HCT116 (cell line): Measurements from ENCODE around the gene GNAT1. TPM values are rescaled to one million over a fixed set of nuclear protein-coding genes. Genes with fewer than 3 reads are reported as not detected.

Experiments used
- ATAC-seq: fragments of 200-7000 bp; cut with Tn5 transposase; 2 replicates; pipeline ENCODE4 v1.9.1; 2020; ENCODE audit warnings: mild to moderate bottlenecking, moderate library complexity
- BruUV-seq: library from RNA; stranded (reverse); fragments of 400-500 nt; replicated peaks from 2 replicates; lab custom pipeline; 2021; lab: Mats Ljungman, UMichigan
- CTCF ChIA-PET: fragments of 300-600 bp; sonication (Branson Sonifier 250); formaldehyde crosslinking; loops from one replicate; lab custom pipeline; 2021; ENCODE audit warnings: antibody characterized with exemption; lab: Charles Lee
- POLR2A ChIA-PET: fragments of 300-600, 350-600 bp; sonication (Branson Sonifier 250); formaldehyde crosslinking; loops from one replicate; lab custom pipeline; 2021; ENCODE audit warnings: antibody characterized with exemption; lab: Charles Lee
- RAD21 ChIA-PET, 2 experiments: fragments of 300-600 bp; sonication (Branson Sonifier 250); formaldehyde crosslinking; loops; one replicate each; lab custom pipeline; 2023; ENCODE audit warnings: low total read pairs in 2 of 2; ENCODE audit not compliant: uncharacterized antibody in 2 of 2, unreplicated experiment in 2 of 2, low non-redundant PET in 1 of 2; lab: Charles Lee
- DNase-seq: peaks from one replicate; pipeline ENCODE4 v3.0.0-alpha.2; 2010; ENCODE audit warnings: low read depth, low spot score
- H2AFZ ChIP-seq: fragments of 200-600 bp; shearing (Covaris generic), sonication (generic); 2 replicates; pipeline ENCODE4 v1.6.1; 2017; ENCODE audit warnings: low read depth, mixed run types, mixed read lengths, antibody characterized with exemption, low read length; ENCODE audit not compliant: poor library complexity, severe bottlenecking
- H3K27ac ChIP-seq: 2 replicates; pipeline ENCODE4 v1.5.1; 2012; ENCODE audit warnings: low read depth, low read length
- H3K27me3 ChIP-seq: fragments of 200-600 bp; sonication (generic); 2 replicates; pipeline ENCODE4 v1.6.1; 2016; ENCODE audit warnings: mixed run types, low read length, mixed read lengths; ENCODE audit not compliant: insufficient read depth
- H3K36me3 ChIP-seq, 2 experiments: fragments of 200-500 bp in 1 of 2; fragments of 200-600 bp in 1 of 2; sonication (Bioruptor generic) in 1 of 2; sonication (generic) in 1 of 2; 2 replicates each; pipeline versions ENCODE4 v1.5.1 to v1.6.1; 2014 to 2016; ENCODE audit warnings: low read length in 2 of 2, inconsistent platforms in 1 of 2, mixed read lengths in 1 of 2, mixed run types in 1 of 2; ENCODE audit not compliant: insufficient read depth in 2 of 2, control insufficient read depth in 1 of 2
- H3K4me1 ChIP-seq, 2 experiments: fragments of 200-600 bp in 1 of 2; sonication (generic) in 1 of 2; 2 replicates each; pipeline versions ENCODE4 v1.5.1 to v1.6.1; 2012 to 2017; ENCODE audit warnings: low read length in 2 of 2, inconsistent platforms in 1 of 2, mild to moderate bottlenecking in 1 of 2, mixed read lengths in 1 of 2, mixed run types in 1 of 2, moderate library complexity in 1 of 2; ENCODE audit not compliant: insufficient read depth in 2 of 2, control insufficient read depth in 1 of 2
- H3K4me2 ChIP-seq: fragments of 200-600 bp; sonication (generic); 2 replicates; pipeline ENCODE4 v1.6.1; 2017; ENCODE audit warnings: mixed run types, low read length, mixed read lengths
- H3K4me3 ChIP-seq, 2 experiments: fragments of 200-600 bp in 1 of 2; sonication (generic) in 1 of 2; replicated peaks in 1 of 2; 2 replicates each; pipeline ENCODE4 v1.5.1; 2011 to 2016; ENCODE audit warnings: low read length in 2 of 2, control low read depth in 1 of 2, low read depth in 1 of 2, mild to moderate bottlenecking in 1 of 2, mixed read lengths in 1 of 2, mixed run types in 1 of 2
- H3K79me2 ChIP-seq: fragments of 200-600 bp; sonication (generic); 2 replicates; pipeline ENCODE4 v1.6.1; 2017; ENCODE audit warnings: mild to moderate bottlenecking, mixed run types, low read length, moderate library complexity, mixed read lengths; ENCODE audit not compliant: insufficient read depth
- H3K9ac ChIP-seq: fragments of 200-600 bp; sonication (generic); 2 replicates; pipeline ENCODE4 v1.6.1; 2016; ENCODE audit warnings: low read length, mixed read lengths
- H3K9me2 ChIP-seq: fragments of 200-600 bp; sonication (generic), shearing (Covaris generic); 2 replicates; pipeline ENCODE4 v1.6.1; 2017; ENCODE audit warnings: mixed run types, mild to moderate bottlenecking, moderate library complexity; ENCODE audit not compliant: insufficient read depth
- H3K9me3 ChIP-seq, 2 experiments: fragments of 200-500 bp in 1 of 2; fragments of 200-600 bp in 1 of 2; sonication (Bioruptor generic) in 1 of 2; sonication (generic) in 1 of 2; 2 replicates each; pipeline ENCODE4 v1.6.1; 2014 to 2017; ENCODE audit warnings: low read length in 2 of 2, mixed read lengths in 2 of 2, inconsistent platforms in 1 of 2, low read depth in 1 of 2, mild to moderate bottlenecking in 1 of 2, mixed run types in 1 of 2, moderate library complexity in 1 of 2; ENCODE audit not compliant: control insufficient read depth in 1 of 2, insufficient read depth in 1 of 2
- H4K20me1 ChIP-seq: fragments of 200-600 bp; sonication (generic), shearing (Covaris generic); 2 replicates; pipeline ENCODE4 v1.6.1; 2017; ENCODE audit warnings: mixed run types, mild to moderate bottlenecking, moderate library complexity; ENCODE audit not compliant: insufficient read depth
- CBX3 ChIP-seq: IDR thresholded peaks from 2 replicates; pipeline ENCODE4 v1.6.1; 2012; ENCODE audit warnings: low read depth
- CEBPB ChIP-seq: IDR thresholded peaks from 2 replicates; pipeline ENCODE4 v1.6.1; 2012; ENCODE audit warnings: low read depth
- CTCF ChIP-seq, 3 experiments: fragments of 200-600 bp in 1 of 3; sonication (generic) in 1 of 3; IDR thresholded peaks in 2 of 3; conservative IDR thresholded peaks in 1 of 3; 2 replicates each; pipeline ENCODE4 v1.5.1; 2012 to 2017; ENCODE audit warnings: low read depth in 2 of 3, low read length in 2 of 3, antibody characterized with exemption in 1 of 3, borderline replicate concordance in 1 of 3, control low read depth in 1 of 3, mild to moderate bottlenecking in 1 of 3, mixed read lengths in 1 of 3, mixed run types in 1 of 3, moderate library complexity in 1 of 3; ENCODE audit not compliant: insufficient read depth in 1 of 3
- ELF1 ChIP-seq: IDR thresholded peaks from 2 replicates; pipeline ENCODE4 v1.6.1; 2012; ENCODE audit warnings: low read depth, borderline replicate concordance
- JUND ChIP-seq: IDR thresholded peaks from 2 replicates; pipeline ENCODE4 v1.6.1; 2012
- POLR2AphosphoS5 ChIP-seq: IDR thresholded peaks from 2 replicates; pipeline ENCODE4 v1.6.1; 2011; ENCODE audit warnings: mild to moderate bottlenecking, low read depth, low read length, moderate library complexity
- RAD21 ChIP-seq: IDR thresholded peaks from 2 replicates; pipeline ENCODE4 v1.6.1; 2012; ENCODE audit warnings: low read depth, mild to moderate bottlenecking
- SP1 ChIP-seq: IDR thresholded peaks from 2 replicates; pipeline ENCODE4 v1.6.1; 2012; ENCODE audit warnings: low read depth
- TCF7L2 ChIP-seq: IDR thresholded peaks from 2 replicates; pipeline ENCODE4 v1.7.0; 2011; ENCODE audit warnings: borderline replicate concordance, inconsistent platforms; ENCODE audit not compliant: insufficient read depth, insufficient read length; ENCODE audit errors: extremely low read depth
- YY1 ChIP-seq: IDR thresholded peaks from 2 replicates; pipeline ENCODE4 v1.6.1; 2011; ENCODE audit warnings: low read length, low read depth, moderate library complexity, mild to moderate bottlenecking; ENCODE audit not compliant: insufficient replicate concordance; ENCODE audit errors: extremely low read depth
- ZFX ChIP-seq: fragments of 450-650 bp; IDR thresholded peaks from 2 replicates; pipeline ENCODE4 v1.6.1; 2017
- ZNF274 ChIP-seq: fragments of 200-500 bp; sonication (Bioruptor generic); IDR thresholded peaks from 2 replicates; pipeline ENCODE4 v1.6.1; 2014; ENCODE audit warnings: mild to moderate bottlenecking, low read depth, low read length, inconsistent platforms
- intact Hi-C: fragments of 100-400 bp; cut with micrococcal nuclease; formaldehyde crosslinking; loops from 2 replicates; pipeline ENCODE4 v1.10.0; 2022
- total RNA-seq: library from RNA; stranded (reverse); gene quantifications from one replicate; pipeline ENCODE4 v1.2.1, GENCODE V29; 2021; ENCODE audit not compliant: unreplicated experiment

Gene GNAT1
- total RNA-seq, 1 experiment from 2014 or later, result not detected

- Histone ChIP-seq H4K20me1 (no peaks in the 10 kb centered on the region), H3K4me1 (peaks cover 10 to 41% of the 10 kb centered on the region in 2 experiments; a peak in 3 of 4 replicates), H3K27ac (no peak overlapping the region)
- RAD21 ChIA-PET, result interaction anchor here in 1 of 2 experiments (0.5 kb wide), 1 partner anchor 8 kb away, joined by 7 read pairs; no protein-coding TSS in a partner anchor
- TF ChIP-seq CBX3, result no peak
- TF ChIP-seq, all 23 proteins: peak for 0
- no peak overlapping the region for H3K4me3 ChIP-seq
- no peak overlapping the region for H2AFZ ChIP-seq
- no peaks in the 10 kb centered on the region for H3K9me2 ChIP-seq
- ATAC-seq, result no peak
- no peak overlapping the region for H3K4me2 ChIP-seq
- ChIA-PET CTCF (interaction anchor here (1.0 to 1.8 kb wide), 4 partner anchors 9 to 57 kb away, joined by 4 to 11 read pairs (median 6); no protein-coding TSS in a partner anchor), POLR2A (interaction anchor here (1.7 kb wide), 1 partner anchor 23 kb away, joined by 4 read pairs; no protein-coding TSS in a partner anchor)
- no peaks in the 10 kb centered on the region for H3K79me2 ChIP-seq
- no peak for DNase-seq
- H3K9ac ChIP-seq, result no peak overlapping the region
- intact Hi-C loops, result no loop called here
- H3K9me3 ChIP-seq, result no peaks in the 10 kb centered on the region
- no TSS peak for BruUV-seq
- H3K36me3 ChIP-seq, result no peaks in the 10 kb centered on the region
- no peaks in the 10 kb centered on the region for H3K27me3 ChIP-seq
Measured at GRCh38 chr3:50203113-50203808, 11.9 kb downstream of the GNAT1 start.

- Histone ChIP-seq H3K4me3 (peak overlapping the region in 1 of 2 experiments; percentile 69; a peak in 1 of 4 replicates), H2AFZ (no peak overlapping the region), H3K36me3 (no peaks in the 10 kb centered on the region), H3K9me2 (no peaks in the 10 kb centered on the region), H3K4me2 (peak overlapping the region; percentile 98), H3K4me1 (peaks cover 10 to 41% of the 10 kb centered on the region in 2 experiments; a peak in 3 of 4 replicates), H3K79me2 (no peaks in the 10 kb centered on the region), H3K27ac (no peak overlapping the region), H3K9me3 (no peaks in the 10 kb centered on the region), H4K20me1 (no peaks in the 10 kb centered on the region), H3K27me3 (no peaks in the 10 kb centered on the region), H3K9ac (peak overlapping the region; percentile 46; the same call in 1 of the 2 replicates)
- RAD21 ChIA-PET, result interaction anchor here in 1 of 2 experiments (0.7 to 1.9 kb wide), 2 partner anchors 9 to 62 kb away, joined by 3 to 7 read pairs; no protein-coding TSS in a partner anchor
- CTCF ChIA-PET, result interaction anchor here (1.4 to 1.8 kb wide), 3 partner anchors 9 to 22 kb away, joined by 3 to 11 read pairs (median 7); no protein-coding TSS in a partner anchor
- POLR2A ChIA-PET, result interaction anchor here (1.7 kb wide), 1 partner anchor 22 kb away, joined by 4 read pairs; no protein-coding TSS in a partner anchor
- ATAC-seq (no peak), DNase-seq (no peak)
- BruUV-seq, result no TSS peak
- intact Hi-C loops, result no loop called here
- TF ChIP-seq RAD21, result no peak
- TF ChIP-seq JUND, result no peak
- no peak for TF ChIP-seq YY1
- TF ChIP-seq CBX3, result no peak
- no peak for TF ChIP-seq CEBPB
- TF ChIP-seq TCF7L2, result no peak
- TF ChIP-seq ZFX, result no peak
- no peak for TF ChIP-seq POLR2AphosphoS5
- TF ChIP-seq ZNF274, result no peak
- TF ChIP-seq SP1, result no peak
- TF ChIP-seq CTCF (IDR thresholded peaks at IDR 0.05 in 2 of 3, conservative IDR thresholded peaks at IDR 0.05 in 1 of 3; ENCODE audit: borderline replicate concordance in 1 of 3, insufficient read depth in 1 of 3, low read depth in 2 of 3, low read length in 2 of 3), result no peak
- no peak for TF ChIP-seq ELF1
Measured at GRCh38 chr3:50203809-50204803, 12.7 kb downstream of the GNAT1 start.
